Measurements from ENCODE around the gene E2F4. TPM values are rescaled to one million over a fixed set of nuclear protein-coding genes. Genes with fewer than 3 reads are reported as not detected.

E2F4 gene
- total and polyA plus RNA-seq, 2 of the 13 experiments (the other 11 are each of a cell fraction or from before 2014, with no cell fraction given) = 84.8 to 91.2 TPM

- TF ChIP-seq KAT8 (CRISPR knock-in tag; IDR thresholded peaks at IDR 0.05) (peak; percentile 98), MZF1 (CRISPR knock-in tag; IDR thresholded peaks at IDR 0.05; ENCODE audit: borderline replicate concordance) (no peak), TBX3 (IDR thresholded peaks at IDR 0.05; ENCODE audit: borderline replicate concordance) (no peak), ZFYVE20 (CRISPR knock-in tag; IDR thresholded peaks at IDR 0.05; ENCODE audit: borderline replicate concordance, low read depth) (no peak), HES4 (CRISPR knock-in tag; IDR thresholded peaks at IDR 0.05; ENCODE audit: borderline replicate concordance) (peak; percentile 95), MAFG (CRISPR knock-in tag; IDR thresholded peaks at IDR 0.05) (no peak), FOXP1 (IDR thresholded peaks at IDR 0.05) (no peak), FOXP1 (CRISPR knock-in tag; IDR thresholded peaks at IDR 0.05) (no peak), ZNF713 (CRISPR knock-in tag; IDR thresholded peaks at IDR 0.05) (no peak), SRSF1 (optimal IDR thresholded peaks at IDR 0.05; ENCODE audit: low read depth, low read length) (no peak), MTA3 (CRISPR knock-in tag; IDR thresholded peaks at IDR 0.05) (no peak), ZSCAN29 (CRISPR knock-in tag; conservative IDR thresholded peaks at IDR 0.05) (no peak), IKZF1 (IDR thresholded peaks at IDR 0.05) (no peak), MEF2D (CRISPR knock-in tag; IDR thresholded peaks at IDR 0.05) (peak; percentile 74; the same call in 1 of the 2 replicates), ZNF598 (CRISPR knock-in tag; IDR thresholded peaks at IDR 0.05; ENCODE audit: borderline replicate concordance) (peak; percentile 61; the same call in 1 of the 2 replicates), XBP1 (CRISPR knock-in tag; IDR thresholded peaks at IDR 0.05) (no peak), SALL1 (CRISPR knock-in tag; IDR thresholded peaks at IDR 0.05) (peak; percentile 84), ZNF569 (CRISPR knock-in tag; IDR thresholded peaks at IDR 0.05; ENCODE audit: borderline replicate concordance) (no peak), SKI (IDR thresholded peaks at IDR 0.05; ENCODE audit: partially characterized antibody) (peak; percentile 80), NFATC3 (CRISPR knock-in tag; IDR thresholded peaks at IDR 0.05) (no peak), ZFP90 (CRISPR knock-in tag; IDR thresholded peaks at IDR 0.05; ENCODE audit: borderline replicate concordance) (peak; percentile 92; the same call in 1 of the 2 replicates), U2AF2 (IDR thresholded peaks at IDR 0.05; ENCODE audit: low read depth, low read length) (no peak), ZC3H13 (CRISPR knock-in tag; IDR thresholded peaks at IDR 0.05) (0 out of 2 replicates have a peak, but pooled peaks have one; percentile 33), ZNF597 (CRISPR knock-in tag; IDR thresholded peaks at IDR 0.05) (no peak), ZNF24 (IDR thresholded peaks at IDR 0.05) (no peak), IRF2 (CRISPR knock-in tag; IDR thresholded peaks at IDR 0.05) (peak; percentile 95), ZNF264 (CRISPR knock-in tag; IDR thresholded peaks at IDR 0.05) (peak; percentile 83), TAF15 (IDR thresholded peaks at IDR 0.05; ENCODE audit: low read depth, low read length, poor library complexity, severe bottlenecking) (peak; percentile 77), GTF3A (CRISPR knock-in tag; conservative IDR thresholded peaks at IDR 0.05) (peak; percentile 3; the same call in 1 of the 2 replicates), MTF1 (CRISPR knock-in tag; IDR thresholded peaks at IDR 0.05) (no peak)
- TF ChIP-seq, protein P1, sequence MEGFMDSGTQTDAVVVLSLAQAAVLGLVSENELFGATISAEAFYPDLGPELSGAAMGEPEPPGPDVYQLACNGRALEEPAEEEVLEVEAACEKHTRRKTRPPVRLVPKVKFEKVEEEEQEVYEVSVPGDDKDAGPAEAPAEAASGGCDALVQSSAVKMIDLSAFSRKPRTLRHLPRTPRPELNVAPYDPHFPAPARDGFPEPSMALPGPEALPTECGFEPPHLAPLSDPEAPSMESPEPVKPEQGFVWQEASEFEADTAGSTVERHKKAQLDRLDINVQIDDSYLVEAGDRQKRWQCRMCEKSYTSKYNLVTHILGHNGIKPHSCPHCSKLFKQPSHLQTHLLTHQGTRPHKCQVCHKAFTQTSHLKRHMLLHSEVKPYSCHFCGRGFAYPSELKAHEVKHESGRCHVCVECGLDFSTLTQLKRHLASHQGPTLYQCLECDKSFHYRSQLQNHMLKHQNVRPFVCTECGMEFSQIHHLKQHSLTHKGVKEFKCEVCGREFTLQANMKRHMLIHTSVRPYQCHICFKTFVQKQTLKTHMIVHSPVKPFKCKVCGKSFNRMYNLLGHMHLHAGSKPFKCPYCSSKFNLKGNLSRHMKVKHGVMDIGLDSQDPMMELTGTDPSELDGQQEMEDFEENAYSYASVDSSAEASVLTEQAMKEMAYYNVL (CRISPR knock-in tag; IDR thresholded peaks at IDR 0.05; ENCODE audit: borderline replicate concordance) = 0 out of 2 replicates have a peak, but pooled peaks have one; percentile 38
Measured at GRCh38 chr16:67191995-67192681, at the start of gene E2F4 (continued).
